ENCODE results near the gene FAM193B.

Gene FAM193B

DNA sequence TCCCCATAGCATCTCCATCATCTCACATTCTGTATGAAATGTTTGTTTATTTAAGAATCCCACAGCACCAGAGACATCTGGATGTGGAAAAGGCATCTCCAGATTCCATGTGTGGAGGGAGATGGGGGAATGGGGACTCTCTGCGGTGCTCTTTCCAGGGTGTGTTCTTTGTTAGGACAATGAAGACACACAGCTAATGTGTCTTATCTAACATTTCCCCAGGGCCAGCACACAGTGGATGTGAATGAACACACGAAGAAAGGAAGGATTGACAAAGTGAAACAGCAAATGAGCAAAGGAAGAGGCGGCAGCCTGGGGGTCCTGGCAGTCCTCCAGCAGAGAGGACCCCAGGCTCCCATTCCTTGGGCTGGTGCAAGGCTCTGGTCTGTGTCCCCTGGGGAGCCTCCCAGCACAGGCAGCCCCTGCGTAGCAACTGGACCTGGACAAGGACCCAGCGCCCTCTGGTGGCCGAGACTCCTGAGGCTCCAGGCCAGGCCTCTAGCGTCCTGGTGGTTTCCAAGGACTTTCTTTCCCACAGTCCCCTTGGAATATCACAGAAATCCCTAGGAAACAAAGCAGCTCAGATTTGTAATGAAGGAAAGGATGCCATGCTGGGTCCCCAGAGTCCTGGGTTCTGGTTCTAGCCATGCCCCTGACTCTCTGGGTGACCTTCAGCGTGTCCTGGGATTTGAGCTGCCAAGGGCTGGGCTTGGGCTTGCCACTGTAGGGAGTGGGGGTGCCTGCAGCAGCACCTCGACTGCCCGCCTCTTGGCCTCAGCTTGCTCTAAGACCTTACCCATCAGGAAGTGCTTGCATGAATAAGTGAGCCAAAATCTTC is 53.5 kb downstream of the FAM193B start:
- peak; percentile 83 for DNase-seq (ENCODE audit: low spot score)

DNA sequence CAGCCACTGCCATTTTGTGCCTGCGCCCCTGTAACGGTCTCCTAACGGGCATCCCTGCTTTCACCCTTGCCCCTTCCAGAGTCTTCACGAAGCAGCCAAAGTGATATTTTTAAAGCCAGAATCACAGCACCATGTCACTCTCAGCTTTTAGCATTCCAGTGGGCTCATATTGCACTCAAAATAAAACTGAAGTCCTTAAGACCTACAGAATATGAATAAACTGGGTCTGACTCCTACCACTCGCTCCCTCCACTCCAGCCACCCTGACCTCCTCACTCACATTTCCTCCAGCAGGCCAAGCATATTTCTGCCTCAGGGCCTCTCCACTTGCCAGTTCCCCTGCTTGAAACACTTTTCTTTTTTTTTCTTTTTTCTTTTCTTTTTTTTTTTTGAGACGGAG is 54.5 kb downstream of the FAM193B start:
- no peak for DNase-seq (ENCODE audit: low spot score)

DNA sequence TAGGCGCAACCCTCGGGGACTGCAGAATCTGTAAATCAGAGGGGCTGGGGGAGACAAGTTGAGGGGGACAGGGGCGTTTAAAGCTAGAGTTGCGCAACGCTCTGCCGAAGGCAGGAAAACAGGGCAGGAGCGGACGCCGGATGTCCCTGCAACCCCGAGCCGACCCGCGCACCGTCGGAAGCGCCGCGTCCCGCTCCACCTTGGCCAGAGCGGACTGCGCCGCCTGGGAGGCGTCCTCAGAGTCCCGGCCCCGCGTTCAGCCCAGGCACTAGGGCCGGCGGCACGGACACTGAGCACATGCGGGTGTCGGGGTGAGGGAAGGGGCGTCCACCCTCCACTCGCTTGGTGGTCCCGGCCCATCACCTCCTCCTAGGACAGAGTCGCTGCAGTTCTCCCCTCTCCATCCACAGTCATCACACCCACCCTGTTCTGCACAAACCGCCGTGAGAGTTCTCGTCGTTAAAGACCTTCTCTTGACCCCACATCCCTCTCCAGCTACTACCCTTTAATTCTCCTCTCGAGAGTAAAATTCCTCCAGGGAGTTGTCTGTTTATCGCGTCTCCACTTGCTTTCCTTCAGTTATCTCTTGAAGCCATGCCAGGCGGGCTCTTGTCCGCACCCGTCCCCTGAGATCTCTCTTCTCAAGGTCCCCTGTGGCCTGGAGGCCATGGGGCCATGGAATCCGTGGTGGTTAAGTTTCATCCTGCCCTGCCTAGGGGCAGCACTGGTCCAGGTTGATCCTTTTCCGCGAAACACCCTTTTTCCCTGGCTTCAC is 56.2 kb downstream of the FAM193B start:
- no peak for DNase-seq (ENCODE audit: low spot score)

DNA sequence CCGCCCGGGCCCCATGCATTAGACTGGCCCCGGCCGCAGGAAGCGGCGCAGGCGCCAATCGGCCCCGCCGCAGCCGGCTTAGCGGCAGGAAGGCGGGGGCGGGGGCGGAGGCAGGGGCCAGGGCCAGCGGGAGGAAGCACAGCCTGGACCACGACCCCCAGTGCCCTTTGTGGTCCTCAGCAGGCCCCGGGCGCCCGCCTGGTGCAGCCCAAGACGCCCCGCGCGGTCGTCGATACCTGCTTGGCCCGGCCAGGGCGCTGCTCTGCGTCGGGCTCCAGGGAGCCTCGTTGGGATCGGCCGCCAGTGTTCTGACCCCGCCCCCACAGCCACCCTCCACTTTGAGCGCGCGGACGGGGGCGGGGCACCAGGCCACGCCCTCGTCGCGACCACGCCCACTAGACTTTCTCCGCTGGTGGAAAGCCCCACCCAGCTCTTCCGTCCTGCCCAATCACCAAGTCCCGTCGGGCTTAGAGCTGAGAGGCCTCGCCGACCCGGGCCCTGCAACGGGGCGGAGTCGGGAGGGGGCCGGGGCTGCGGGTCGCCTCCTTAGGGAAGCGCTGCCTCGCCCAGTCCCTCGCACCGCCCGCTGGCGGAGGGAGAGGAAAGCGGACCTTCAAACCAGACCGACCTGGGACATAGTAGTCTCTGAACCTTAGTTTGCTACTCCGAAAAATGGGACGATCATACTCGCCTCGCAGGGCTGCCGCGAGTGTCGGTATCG is 56.9 kb downstream of the FAM193B start, which contains the start of gene PDLIM7:
PDLIM7 (minus strand) TSS at position 313 of the 721 bp plus-strand sequence. CDS start 1,092 bp downstream, outside the sequence.
- DNase-seq (ENCODE audit: low spot score), result peak; percentile 94

DNA sequence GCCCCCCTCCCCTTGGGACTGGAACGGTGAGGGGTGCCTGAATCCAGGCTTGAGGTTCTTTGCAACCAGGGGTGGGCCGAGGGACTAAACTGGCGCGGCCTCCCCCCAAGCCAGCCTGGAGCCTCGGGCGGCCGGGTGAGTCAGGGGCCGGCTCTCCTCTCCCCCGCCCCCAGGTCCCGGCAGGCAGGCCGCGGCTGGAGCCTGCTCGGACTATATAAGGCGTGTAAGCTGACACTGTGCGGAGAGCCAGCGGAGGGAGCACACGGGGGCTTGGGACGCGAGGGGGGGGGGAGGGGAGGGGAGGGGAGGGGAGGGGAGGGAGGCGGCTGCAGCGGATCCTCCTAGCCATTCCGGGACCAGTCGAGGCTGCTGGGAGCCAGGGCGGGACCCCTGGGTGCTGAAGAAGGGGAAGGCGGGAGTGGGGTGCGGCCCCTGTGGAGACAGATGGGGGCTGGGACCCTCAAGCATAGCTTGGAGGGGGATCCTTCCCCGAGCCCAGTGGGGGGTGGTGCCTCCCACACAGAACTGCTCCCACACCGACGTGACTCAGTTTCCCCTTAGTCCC is 57.6 kb downstream of the FAM193B start:
- DNase-seq (ENCODE audit: low spot score), result no peak

DNA sequence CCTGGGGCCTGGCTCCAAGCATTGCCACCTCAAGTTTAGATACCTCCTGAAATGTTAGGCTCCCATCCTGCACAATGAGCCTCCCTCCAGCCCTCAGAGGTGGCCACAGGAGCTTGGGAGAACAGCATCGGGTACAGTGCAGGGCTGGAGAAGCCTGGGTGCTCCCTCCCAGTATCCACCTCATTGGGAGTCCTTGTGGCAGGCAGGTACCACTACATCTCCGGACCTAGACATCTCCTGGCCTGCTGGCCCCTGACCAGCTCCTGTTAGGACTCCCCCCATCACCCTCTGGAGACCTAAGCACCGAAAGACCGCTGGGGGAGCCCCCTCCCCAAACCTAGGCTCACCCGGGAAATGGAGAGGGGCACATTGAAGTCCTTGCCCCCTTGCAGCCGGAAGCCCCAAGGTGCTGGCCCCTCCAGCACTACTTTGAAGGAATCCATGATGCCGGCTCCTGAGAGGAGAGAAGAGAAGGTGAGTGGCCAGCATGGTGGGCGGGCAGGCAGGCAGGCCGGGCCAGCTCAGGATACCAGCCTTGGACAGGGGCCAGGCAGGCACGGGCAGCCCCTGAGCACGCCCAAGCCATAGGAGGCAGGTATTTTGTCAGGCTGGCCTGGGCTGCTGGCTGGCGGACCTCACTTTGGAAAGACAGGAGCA is 58.2 kb downstream of the FAM193B start:
- DNase-seq (ENCODE audit: low spot score), result no peak

DNA sequence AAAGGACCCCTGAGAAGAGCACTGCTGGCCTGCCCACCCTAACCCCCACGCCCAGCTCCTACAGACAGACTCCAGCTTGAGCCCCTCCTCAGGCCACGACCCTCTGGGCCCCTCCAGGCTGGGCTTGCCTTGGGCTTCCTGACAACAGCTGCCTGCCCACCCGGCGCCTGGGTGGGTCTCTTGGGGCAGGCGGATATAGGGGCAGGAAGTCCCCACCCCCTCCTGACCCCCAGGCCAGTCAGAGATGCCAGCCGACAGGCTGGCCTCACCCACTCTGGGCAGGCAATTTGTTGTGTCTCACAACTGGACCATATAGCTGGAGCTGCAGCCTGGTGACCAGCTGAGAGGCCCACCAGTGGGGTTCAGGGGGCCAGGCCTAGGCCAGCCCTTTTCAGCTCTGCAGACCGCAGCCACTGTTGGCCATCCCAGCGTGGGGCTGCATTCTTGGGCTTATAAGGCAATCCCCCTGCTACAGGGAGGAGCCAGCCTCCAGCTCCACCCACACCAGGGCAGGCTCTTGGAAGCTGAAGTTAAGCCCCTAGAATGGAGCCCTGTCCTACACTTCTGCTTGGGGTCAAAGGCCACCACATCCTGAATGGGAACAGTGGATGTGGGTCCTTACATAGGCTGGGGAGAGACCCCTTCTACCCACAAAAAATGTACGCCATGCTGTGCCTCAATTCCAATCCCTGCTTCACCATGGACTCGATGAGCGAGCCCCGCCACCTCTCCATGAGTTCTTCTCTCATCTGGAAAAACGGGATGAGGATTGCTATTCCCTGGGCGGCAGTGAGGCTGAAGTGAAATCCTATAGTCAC is 58.9 kb downstream of the FAM193B start:
- DNase-seq (ENCODE audit: low spot score), result no peak

DNA sequence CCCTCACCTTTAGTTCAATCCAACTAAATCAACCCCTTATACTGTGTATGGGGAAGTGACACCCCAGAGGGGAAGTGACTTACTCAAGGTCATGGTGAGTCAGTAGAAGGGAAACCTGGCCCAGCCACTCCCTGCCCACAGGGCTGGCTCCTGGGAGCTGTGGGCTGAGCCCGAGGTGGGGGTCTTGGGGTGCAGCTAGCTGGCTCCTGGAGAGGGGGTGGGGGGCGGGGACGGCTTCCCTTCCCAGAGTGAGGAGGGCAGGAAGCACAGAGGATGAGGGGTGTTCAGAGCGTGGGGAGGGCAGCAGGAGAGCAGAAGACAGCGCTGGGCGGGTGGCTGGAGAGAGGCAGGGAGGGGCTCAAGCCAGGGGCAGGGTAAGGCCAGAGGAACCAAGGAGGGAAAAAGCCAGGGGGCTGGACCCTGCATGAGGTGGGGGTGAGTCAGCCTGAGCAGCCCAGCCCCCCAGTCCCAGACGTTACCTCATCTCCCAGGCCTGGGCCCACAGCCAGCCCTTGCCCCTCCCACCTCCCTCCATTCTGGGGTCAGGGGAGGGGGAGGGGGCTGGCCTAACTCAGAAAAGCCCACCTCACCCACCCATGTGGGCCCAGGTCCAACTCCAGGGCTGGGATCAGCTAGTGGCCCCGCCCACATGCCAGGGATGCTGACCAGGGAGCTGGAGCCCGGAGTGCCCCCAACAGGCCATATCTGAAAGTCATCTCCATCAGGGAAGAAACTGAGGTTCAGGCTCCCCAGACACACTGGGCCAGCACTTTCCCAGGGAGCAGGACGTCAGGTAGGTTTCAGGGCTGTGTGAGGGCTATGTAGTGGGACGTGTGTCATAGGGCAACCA is 59.8 kb downstream of the FAM193B start:
- peak; percentile 51 for DNase-seq (ENCODE audit: low spot score)

DNA sequence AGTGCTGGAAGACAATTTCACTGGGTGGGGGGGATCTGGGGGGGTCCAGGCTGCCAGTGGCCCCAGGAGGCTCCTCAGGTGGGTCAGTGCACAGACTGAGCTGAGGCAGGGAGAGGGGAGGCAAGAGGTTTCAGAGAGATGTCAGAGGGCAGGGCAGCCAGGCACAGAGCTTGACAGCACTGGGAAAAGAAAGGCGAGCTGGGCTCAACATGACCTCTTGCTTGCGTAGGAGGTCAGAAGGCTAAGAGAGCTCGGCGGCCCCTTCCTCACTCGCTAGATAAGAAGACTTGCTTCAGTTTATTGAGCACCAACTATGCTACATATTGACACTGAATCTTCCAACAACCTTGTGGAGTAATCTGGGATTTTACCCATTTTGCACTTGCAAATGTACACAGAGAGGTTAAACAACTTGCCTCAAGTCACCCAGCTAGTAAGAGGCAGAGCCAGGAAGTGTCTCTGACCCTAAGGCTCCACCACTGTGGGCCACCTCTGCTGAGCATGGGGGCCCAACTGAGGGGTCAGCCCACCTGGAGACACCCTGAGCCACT is 60.5 kb downstream of the FAM193B start:
- DNase-seq (ENCODE audit: low spot score), result no peak

DNA sequence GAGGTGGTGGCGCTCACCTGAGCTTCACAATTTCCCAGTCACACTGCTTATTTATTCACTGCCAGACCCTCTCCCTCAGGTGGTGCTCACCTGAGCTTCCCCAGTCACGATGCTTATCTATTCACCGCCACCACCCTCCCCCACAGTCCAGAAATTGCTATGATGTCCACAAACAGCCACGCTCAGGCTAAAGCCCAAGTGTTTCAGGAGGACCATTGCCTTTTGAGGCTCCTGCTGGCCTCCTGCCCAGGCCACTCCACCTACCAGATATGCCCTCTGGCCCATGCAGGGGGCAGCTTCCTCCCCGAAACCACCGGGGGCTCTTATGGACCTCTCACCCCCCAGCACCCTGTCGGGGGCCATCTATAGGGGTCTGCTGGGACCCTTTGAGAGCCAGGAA is 61.5 kb downstream of the FAM193B start:
- no peak for DNase-seq (ENCODE audit: low spot score)

DNA sequence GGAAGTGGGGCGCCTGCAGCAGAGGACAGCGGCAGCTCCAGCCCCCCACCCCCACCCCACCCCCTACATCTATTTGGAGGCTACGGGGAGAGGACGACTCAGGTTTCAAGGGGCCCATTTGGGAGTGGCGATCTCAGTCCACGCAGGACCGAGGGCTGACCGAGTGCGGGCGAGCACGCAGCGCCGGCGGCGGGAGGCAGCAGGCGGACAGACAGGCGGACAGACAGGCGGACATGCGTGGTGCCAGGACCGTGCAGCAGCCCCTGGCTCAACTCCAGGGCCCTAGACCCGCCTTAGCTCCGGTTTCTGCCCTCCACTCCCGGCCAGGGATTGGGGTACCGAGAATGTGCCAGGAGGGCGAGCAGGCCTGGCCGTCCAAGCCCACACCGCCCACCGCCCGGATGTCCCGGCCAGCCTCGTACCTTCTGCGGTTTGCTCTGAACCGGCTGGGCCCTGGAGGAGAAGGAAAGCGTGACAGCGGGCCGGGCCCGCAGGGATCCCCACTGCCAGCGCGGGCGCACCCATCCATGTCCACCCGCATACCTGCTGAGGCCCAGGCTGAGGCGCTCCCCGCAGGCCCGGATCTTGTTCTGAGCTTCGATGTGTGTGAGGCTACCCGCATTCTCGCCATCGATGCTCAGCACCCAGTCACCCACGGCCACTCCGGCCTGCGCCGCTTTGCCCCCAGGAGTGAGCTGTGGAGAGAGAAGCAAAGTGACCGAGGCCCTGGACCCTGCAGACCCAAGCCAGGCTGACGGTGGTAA is 62.2 kb downstream of the FAM193B start:
- DNase-seq (ENCODE audit: low spot score), result no peak

DNA sequence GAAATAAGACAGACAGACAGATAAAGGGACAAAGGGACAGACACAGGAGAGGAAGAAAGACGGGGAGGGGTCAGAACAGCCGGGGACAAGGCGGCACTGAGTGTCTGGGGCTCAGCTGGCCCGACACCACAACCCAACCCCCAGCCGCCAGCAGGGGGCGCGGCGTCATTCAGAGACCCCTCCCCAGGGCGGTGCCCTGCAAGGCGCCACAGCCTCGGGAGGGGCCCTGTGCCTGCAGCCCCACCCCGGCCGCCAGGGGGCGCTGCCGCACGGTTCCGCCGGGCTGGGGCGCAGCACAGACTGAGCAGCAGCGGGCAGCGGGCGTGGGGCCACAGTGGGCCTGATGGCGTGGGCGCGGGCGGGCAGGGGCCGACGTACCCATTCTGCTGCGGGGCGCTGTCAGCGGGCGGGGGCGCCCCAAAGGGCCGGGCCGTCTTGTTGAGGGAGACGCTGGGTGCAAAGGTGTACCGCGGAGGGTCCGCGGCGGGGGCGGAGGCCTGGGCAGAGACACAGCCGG is 62.9 kb downstream of the FAM193B start:
- DNase-seq (ENCODE audit: low spot score), result no peak

DNA sequence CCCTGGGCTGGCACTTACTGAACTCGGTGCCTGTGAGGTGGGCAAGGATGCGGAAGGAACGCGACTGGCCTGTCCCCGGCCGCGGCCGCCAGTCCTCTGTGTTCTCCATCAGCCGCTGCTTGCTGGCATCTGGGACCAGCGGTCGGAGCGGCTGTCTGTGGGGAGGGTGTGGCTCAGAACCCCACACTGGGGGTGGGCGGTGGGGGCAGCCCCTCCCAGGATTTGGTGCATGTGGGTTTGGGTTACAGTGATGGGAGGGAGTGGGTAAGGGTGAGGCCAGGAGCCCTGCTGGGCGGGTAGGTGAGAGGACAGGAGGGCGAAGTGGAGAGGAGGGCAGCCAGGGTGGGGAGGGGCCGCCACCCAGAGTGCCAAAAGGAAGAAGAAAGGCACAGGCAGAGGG is 63.4 kb downstream of the FAM193B start:
- DNase-seq (ENCODE audit: low spot score), result no peak

DNA sequence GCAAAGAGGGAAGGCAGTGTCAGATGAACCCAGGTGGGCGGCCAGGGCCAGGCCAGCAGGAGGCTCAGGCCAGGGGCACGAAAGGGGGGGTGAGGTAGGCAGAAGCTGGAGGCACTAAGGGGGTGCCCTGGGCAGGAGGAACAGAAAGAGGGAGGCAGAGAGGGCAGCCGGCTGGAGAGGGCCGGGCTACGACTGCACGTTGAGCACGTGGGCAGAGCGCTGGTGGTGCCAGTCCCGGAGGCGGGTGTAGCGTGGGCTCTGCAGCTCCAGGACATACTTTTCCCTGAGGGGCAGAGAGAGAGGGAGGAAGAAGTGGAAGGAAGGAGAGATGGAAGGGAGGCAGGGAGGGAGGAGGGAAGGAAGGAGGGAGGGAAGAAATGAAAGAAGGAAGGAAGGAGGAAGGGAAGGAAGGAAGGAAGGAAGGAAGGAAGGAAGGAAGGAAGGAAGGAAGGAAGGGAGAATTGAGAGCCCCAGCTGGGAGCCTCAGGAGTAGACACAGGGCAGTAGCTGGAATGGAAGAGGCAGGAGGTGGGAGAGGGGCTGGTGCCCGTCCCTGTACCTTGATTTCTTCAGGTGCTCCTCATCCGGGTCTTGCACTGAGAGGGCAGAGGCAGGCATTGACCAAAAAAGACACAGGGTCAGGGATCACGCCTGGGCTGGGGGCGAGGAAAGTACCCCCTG is 63.9 kb downstream of the FAM193B start:
- DNase-seq (ENCODE audit: low spot score), result no peak

DNA sequence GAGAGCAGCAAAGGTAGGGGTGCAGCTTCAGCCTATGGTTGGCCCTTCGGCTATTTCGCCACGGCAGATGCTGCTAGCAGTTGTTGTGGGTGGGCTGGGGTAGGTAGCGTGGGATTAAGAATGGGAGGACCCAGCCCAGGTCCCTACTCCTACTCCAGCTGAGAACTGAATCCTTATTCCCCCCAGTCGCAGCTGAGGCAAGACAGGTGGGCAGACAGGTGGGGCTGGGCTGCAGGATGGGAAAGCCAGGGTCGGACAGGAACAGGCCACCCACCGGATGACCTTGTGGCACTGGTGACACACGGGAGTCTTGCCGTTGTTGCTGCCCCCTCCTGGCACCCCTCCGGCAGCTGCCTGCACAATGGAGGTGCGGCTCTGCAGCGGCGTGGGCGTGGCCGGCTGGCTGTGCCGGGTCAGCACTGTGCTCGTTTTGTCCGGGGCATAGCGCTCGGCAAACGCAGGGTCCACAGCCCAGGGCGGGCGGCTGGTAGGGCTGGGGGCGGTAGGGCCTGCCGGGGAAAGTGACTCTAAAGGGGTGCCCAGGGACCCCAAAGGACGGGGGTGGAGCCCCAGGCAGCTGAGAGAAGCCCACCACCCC is 65.1 kb downstream of the FAM193B start:
- DNase-seq (ENCODE audit: low spot score), result no peak

DNA sequence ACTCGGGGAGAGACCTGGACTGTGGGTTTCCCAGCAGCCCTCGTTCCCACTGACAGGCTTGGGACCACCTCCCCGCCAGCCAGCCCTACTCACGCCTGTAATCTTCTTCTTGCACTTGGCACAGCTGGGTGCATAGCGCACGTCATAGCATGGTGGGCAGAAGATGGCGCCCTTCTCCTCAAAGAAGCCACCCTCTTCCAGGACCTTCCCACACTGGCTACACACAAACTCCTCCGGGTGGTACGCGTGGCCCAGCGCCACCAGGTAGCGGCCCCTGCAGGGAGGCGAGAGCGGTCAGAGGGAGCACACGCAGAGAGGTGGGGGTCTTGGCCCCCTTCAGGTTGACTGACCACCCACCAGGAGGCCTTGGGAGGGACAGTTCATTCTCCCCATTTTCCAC is 66.4 kb downstream of the FAM193B start:
- DNase-seq (ENCODE audit: low spot score), result no peak

DNA sequence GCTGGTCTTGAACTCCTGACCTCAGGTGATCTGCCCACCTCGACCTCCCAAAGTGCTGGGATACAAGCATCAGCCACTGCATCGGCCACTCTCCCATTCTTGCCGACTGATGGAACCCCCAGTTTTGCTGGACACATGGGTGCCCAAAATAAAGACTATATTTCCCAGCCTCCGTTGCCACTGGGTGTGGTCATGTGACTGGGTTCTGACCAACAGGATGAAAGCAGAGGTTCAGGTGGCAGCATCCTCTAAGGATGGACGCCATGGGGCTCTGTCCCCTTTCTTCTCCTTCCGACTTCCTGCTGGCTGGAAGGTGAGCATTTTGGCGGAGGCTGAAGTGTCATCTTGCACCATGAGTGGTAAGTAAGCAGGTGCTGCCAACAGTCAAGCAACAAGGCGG is 67.2 kb downstream of the FAM193B start:
- DNase-seq (ENCODE audit: low spot score), result no peak

DNA sequence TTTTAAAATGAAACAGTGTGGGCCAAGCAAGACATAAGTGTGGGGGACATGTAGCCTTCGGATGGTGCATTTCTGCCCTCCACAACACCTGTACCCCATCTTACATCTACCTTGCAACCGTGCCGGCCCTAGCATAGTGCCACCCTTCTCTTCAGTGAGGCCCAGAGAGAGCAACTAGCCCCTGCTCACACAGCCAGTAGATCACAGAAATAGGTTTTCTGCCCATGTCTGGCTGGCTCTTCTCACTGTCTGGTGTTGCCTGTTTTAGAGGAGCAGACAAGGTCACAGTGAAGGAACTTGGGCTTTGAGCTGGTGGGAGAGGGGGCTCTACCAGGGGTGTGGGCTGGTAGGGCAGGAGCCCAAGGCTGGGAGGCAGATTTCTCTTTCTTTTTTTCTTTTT is 68.1 kb downstream of the FAM193B start:
- no peak for DNase-seq (ENCODE audit: low spot score)
